ENCODE results near the gene CCDC86. TPM values are rescaled to one million over a fixed set of nuclear protein-coding genes. Genes with fewer than 3 reads are reported as not detected.
A peak's percentile ranks its signal among the peaks of the same experiment; 100 is the strongest.

The CCDC86 gene
- total and polyA plus RNA-seq, 9 of the 15 experiments (the other 6 are each of a cell fraction or from before 2014, with no cell fraction given): 4.6 to 102 (median 25.2) TPM

- TF ChIP-seq MTA2 (IDR thresholded peaks at IDR 0.05; ENCODE audit: low read depth) (peak; percentile 34; the same call in 1 of the 2 replicates), STAT6 (CRISPR knock-in tag; IDR thresholded peaks at IDR 0.05) (no peak), ZNF431 (CRISPR knock-in tag; IDR thresholded peaks at IDR 0.05) (no peak), TEAD2 (tag; IDR thresholded peaks at IDR 0.05) (no peak), USF2 (CRISPR knock-in tag; IDR thresholded peaks at IDR 0.05) (0 out of 2 replicates have a peak, but pooled peaks have one; percentile 2), ZNF239 (CRISPR knock-in tag; IDR thresholded peaks at IDR 0.05) (no peak), TEAD4 (IDR thresholded peaks at IDR 0.05; ENCODE audit: low read length) (peak; percentile 68; the same call in 1 of the 2 replicates), TEAD4 (CRISPR knock-in tag; IDR thresholded peaks at IDR 0.05; ENCODE audit: borderline replicate concordance) (no peak), SMARCE1 (IDR thresholded peaks at IDR 0.05) (peak; percentile 59; the same call in 1 of the 2 replicates), TCF7L2 (IDR thresholded peaks at IDR 0.05; ENCODE audit: low read depth, low read length) (no peak), NELFE (IDR thresholded peaks at IDR 0.05; ENCODE audit: insufficient read depth, insufficient read length) (no peak), SRSF9 (IDR thresholded peaks at IDR 0.05; ENCODE audit: borderline replicate concordance, low read depth, low read length) (no peak), GATA2 (CRISPR knock-in tag; IDR thresholded peaks at IDR 0.05) (peak; percentile 72), ZNF778 (CRISPR knock-in tag; IDR thresholded peaks at IDR 0.05) (no peak), DNMT1 (IDR thresholded peaks at IDR 0.05) (no peak), E2F4 (CRISPR knock-in tag; IDR thresholded peaks at IDR 0.05; ENCODE audit: low read depth) (no peak), ZNF282 (CRISPR knock-in tag; IDR thresholded peaks at IDR 0.05) (no peak), ZNF668 (CRISPR knock-in tag; IDR thresholded peaks at IDR 0.05) (no peak), ZNF174 (CRISPR knock-in tag; IDR thresholded peaks at IDR 0.05) (no peak), POLR2AphosphoS2 (IDR thresholded peaks at IDR 0.05; ENCODE audit: low read length) (no peak), TFE3 (CRISPR knock-in tag; IDR thresholded peaks at IDR 0.05) (no peak), ZNF79 (CRISPR knock-in tag; IDR thresholded peaks at IDR 0.05; ENCODE audit: low read depth) (no peak)
Measured at GRCh38 chr11:60863550-60864521, 21.9 kb downstream of the CCDC86 start (continued).
